DMS153 treated with DMSO at 0.1 percent for 48 hours (cell line): Measurements from ENCODE around the gene DUOXA1.
"Not testable (repeated sequence)": the region's sequence is repeated elsewhere in the genome, so short reads cannot be mapped to it uniquely, and the experiment has no call there.

Source experiments
- DNase-seq: peaks from one replicate; lab custom pipeline; 2025; ENCODE audit not compliant: unreplicated experiment; lab: John Stamatoyannopoulos, UW

DUOXA1 gene

GRCh38 chr15:45114076-45114750 lies 15.5 kb downstream of the DUOXA1 start, which contains the start of the genes DUOX2 and DUOXA2:
Gene DUOX2 (minus strand): TSS chr15:45114172. CDS start chr15:45113411, 761 bp downstream.
Gene DUOXA2 (plus strand): TSS chr15:45114326. CDS start chr15:45114606, 280 bp downstream.
- no peak for DNase-seq

DNA sequence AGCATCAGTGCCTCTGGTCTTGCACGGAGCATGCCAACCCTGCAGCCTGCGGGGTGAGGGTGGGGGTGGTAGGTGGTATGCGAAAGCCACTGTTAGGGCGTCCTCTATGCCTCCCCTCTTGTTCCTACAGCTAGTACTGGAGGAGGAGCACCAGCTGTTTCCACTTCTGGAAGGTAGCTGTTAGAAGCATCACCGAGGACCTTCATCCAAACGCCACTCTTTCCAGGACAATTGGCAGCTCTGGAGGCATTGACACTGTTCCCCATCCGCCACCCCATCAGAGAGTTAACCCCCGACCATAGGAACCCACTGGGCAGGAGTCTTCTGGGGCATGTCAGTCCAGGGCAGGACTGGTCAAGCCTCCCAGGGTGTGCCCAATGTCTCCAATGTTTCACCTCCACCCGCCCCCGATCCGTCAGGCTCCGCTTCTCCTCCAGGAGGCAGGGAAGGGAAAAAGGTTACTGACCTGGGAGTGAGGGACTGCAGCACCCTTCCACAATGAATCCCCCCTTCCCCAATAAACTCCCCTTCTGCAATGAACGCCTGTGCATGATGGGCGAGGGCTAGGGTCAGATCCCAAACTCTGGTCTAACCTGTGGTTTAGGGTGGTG lies 16.2 kb downstream of the DUOXA1 start:
- no peak for DNase-seq

DNA sequence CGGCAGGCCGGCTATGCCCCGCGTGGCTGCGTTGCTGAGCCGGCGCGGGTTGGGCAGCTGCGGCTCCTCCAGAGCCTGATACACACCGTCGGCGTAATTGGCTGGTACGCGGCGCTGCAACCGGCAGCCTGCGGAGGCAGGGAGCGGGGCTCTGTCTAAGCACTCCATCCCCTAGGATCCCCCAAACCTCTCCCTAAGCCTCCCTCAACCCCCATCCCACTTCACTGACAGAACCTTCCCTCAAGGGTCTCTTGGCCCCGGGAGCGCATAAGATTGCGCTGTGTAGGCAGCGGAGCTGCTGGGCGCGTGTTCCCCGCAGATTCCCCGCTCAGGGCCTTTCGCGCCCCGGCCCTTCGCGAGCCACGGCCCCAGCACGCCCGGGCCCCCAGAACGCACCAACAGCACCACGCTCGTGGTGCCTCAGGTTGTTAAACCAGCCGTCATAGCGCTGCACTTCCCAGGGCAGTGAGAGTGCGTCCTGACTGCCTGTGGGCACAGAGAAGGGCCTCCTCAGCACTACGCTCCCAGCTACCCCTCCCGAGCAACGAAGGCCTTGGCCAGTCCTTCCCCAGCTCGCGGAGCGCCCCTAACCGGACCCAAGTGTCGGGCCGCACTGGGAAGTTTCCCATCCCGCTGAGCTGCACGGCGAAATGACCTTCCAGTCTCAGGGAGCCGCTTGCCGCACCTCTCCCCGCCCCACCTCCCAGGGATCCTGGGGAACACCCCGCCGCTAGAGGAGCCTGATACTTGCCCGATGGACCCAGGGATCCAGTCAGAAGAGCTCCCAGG lies 16.9 kb downstream of the DUOXA1 start:
- no peak for DNase-seq

- DNase-seq, result no peak
Observed at GRCh38 chr15:45112143-45112590, 17.5 kb downstream of the DUOXA1 start.

DNA sequence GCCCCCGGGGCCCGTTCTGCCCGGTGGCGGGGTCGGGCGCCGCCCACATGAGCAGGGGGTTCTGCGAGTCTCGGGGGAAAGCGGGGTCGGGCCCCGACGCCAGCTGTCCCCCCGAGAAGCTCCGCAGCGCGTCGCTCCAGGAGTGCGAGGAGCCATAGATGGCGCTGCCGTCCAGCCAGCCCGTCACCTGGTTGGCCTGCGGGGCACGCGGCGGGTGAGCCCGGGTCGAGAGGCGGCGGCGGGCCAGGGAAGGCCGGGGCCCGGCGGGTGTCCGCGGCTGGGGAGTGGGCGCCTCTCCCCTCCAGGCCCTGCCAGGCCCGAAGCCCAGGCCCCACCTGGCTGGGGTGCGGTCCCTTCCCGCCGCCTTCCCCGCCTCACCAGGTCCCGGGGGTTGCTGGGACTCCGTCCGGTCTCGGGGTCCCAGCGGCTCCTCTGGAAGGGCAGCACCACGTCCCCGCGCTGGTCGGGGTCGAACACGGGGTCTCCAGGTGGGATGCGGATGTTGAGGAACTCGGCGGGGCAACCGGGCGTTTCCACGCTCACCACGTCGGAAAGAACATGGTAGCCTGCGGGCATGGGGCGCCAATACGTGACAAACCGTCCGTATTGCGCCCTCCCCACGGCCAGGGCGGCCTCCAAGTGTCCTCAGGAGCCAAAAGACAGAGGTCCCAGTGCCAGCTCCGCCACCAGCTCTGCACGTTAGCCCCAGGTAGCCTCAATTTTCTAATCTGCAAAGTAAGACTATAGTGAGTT lies 18.1 kb downstream of the DUOXA1 start:
- DNase-seq, result no peak

DNA sequence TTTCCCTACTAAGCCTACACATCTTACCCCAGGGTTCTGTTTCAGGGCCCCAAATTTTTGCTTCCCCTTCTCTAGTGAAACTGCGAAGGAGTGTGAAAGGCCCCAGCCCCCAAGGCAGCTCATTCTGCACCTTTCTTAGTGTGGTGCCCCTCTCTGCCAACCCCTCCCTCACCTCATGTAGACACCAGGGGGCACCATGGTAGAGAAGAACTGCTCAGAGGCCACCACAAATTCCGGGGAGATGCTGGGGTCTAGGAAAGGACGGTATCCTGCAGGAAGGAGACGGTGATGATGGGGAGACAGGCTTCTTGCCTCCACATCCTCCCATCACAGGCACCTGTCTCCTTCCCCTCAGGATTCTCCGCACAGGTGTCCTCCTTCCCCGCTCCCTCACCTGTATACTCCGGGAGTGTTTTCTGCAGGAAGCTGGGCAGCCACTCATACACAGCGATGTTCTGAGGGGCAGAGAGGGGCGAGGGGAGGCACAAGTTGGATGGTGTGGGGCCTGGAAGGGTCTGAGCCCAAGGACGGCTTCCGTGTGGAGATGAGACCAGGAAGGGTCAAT lies 19.3 kb downstream of the DUOXA1 start:
- no peak for DNase-seq

DNA sequence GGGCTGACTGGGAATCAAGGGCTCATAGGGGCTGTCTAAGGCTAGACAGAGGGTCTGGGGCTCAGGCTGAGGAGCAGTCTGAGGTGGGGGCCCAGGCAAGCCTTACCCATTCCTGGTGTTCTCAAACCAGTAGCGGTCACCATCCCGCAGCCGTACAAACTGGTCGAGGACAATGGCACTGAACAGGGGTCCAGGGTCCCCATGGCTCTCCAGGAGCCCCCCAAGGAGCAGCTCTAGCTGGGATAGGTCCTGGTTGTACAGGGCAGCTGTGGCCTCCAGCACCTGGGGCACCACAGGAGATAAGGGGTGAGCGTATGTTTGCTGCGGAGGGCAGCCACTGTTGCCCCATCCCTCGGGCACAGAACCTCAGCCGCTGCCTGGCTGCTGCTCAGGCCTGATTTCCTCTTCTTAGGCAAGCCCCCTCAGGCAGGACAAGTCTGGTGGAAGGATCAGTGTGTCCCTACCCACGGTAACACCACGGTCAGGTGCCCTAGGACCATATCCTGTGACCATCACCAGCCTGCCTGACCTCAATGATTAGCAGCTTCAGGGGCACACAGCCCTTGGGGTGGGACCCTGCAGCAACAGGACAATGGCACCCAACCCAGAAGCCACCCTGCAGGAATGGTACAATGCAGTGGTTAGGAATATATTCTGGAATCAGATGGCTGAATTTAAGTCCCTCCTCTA lies 21.6 kb downstream of the DUOXA1 start:
- no peak for DNase-seq

DNA sequence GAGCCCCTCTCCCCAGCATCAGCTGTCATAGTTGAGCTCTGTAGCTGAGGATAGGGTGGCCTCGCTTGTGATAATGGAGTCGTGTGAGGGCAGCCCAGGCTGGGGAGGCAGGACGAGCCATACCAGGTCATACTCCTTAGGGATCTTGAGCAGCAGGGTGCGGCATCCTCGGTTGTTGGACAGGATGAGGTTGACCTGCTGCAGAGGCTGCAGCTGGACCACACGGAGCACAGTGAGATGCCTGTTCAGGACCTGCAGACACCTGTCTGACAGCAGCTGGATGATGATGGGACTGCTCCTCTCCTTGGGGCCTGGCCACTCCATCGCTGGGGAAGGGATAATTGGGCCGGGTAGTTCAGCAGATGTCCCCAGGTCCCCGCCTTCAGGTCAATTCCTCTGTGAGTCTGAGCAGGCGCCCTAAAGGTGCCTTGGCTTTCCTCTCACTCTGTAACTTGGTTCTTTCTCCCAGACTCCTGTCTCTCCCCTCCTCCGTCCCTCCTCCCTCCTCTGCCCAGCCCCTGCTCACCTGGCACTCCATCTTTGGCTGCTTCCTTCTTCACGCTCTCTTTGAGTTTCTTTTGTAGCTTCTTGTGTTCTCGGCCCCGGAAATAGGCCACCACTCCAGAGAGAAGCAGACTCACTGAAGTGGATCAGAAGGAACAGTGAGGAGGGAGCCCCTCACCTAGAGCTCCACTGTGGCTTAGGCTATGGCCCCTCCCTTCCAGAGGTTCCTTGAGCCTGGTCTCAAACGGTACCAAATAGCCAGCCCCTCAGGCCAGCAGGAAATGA lies 23.5 kb downstream of the DUOXA1 start:
- no peak for DNase-seq

DNA sequence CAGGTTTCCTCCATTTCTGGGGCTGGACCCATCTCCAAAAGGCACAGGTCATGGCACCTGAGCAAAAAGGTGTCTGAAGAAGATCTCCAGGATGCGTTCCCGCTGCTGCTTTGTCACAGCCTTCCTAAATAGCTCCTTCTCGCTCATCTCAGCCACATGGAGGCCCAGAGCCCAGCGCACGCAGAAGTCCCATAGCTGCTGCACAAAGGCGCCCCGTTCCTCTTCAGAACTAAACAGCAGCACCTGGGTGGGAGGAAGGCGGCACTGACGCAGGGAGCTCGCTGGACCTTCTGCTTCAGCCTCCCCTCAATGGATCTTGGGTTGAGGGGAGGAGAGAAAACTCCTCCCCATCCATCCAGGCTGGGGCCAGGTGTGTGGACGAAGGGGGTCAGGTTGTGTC lies 24.1 kb downstream of the DUOXA1 start:
- DNase-seq, result no peak

- DNase-seq, result not testable (repeated sequence)
Observed at GRCh38 chr15:45104170-45104569, 25.5 kb downstream of the DUOXA1 start.

DNA sequence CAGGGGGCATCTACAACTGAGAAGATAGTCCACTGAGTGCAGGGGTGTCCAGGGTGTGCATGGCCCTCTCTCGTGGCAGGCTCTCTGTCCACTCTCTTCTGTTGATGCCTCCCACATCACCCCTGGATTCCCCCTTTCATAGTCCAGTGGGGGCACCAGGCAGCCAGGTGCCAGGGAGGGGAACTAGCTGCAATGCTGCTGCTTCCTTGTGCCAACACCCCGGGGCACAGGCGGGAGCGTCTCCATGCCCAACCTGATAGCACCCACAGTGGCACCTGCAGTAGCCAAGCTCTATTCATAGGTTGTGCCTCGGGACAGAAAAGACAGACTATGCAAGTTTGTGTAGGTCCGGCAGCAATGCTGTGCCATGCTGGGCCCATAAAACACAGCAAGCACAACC lies 27.5 kb downstream of the DUOXA1 start:
- no peak for DNase-seq

- no peak for DNase-seq
Observed at GRCh38 chr15:45101749-45102148, 27.9 kb downstream of the DUOXA1 start.

- no peak for DNase-seq
Observed at GRCh38 chr15:45100884-45101625, 28.6 kb downstream of the DUOXA1 start.

- DNase-seq, result no peak
Observed at GRCh38 chr15:45099549-45100165, 30.0 kb downstream of the DUOXA1 start.

- DNase-seq, result no peak
Observed at GRCh38 chr15:45097466-45097865, 32.2 kb downstream of the DUOXA1 start.

DNA sequence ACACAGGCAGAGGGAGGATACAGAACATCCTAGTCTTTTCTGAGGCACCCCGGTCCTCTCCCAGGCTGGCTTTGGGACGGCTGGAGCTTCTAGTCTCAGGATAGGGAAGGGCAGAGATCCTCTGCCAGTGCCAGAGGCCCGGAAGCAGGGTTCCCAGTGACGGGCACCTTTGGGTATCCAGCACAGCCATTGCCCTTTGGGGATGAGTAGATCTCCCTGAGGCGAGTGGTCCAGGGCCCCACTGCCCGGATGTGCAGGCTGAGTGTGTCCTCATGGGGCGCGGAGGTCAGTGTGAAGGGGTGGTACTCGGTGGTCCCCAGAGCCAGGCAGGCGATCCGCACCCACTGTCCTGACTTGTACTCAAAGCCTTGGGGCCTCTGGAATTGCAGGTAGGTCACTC lies 34.0 kb downstream of the DUOXA1 start:
- DNase-seq, result no peak

- DNase-seq, result no peak
Observed at GRCh38 chr15:45094358-45094730, 35.3 kb downstream of the DUOXA1 start.

- no peak for DNase-seq
Observed at GRCh38 chr15:45093622-45094357, 35.9 kb downstream of the DUOXA1 start.
